Loucy (cell line): Measurements from ENCODE around the gene FREM2.

ENCODE experiments used
- EZH2phosphoT487 ChIP-seq: fragments of 200-600 bp; IDR thresholded peaks from 2 replicates; pipeline ENCODE4 v1.6.1; 2018; ENCODE audit warnings: antibody characterized with exemption, mild to moderate bottlenecking, moderate library complexity, borderline replicate concordance
- TF ChIP-seq, protein P1 (sequence below): fragments of 200-600 bp; sonication (generic); conservative IDR thresholded peaks from 2 replicates; pipeline ENCODE4 v1.5.1; 2014; ENCODE audit warnings: mild to moderate bottlenecking, antibody characterized with exemption, low read length

DNA sequence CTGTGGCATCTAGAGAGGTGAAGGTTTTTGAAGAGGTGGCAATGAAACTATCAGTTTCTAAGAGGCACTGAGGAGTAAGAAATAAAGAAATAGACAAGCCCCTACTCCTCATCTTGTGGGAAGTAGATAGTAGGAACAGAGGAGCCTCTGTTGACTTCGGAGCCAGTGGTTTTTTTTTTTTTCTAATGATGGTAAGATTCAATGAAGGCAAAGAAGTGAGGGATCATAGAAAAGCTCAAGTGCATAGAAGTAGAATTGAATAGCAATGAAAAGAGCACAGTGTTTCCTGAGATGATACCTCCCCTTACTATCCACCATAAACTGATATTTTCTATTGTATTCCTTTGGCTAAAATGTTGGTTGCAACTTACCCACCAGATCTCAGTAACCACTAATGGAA lies 46.3 kb downstream of the FREM2 start:
- TF ChIP-seq, protein P1, sequence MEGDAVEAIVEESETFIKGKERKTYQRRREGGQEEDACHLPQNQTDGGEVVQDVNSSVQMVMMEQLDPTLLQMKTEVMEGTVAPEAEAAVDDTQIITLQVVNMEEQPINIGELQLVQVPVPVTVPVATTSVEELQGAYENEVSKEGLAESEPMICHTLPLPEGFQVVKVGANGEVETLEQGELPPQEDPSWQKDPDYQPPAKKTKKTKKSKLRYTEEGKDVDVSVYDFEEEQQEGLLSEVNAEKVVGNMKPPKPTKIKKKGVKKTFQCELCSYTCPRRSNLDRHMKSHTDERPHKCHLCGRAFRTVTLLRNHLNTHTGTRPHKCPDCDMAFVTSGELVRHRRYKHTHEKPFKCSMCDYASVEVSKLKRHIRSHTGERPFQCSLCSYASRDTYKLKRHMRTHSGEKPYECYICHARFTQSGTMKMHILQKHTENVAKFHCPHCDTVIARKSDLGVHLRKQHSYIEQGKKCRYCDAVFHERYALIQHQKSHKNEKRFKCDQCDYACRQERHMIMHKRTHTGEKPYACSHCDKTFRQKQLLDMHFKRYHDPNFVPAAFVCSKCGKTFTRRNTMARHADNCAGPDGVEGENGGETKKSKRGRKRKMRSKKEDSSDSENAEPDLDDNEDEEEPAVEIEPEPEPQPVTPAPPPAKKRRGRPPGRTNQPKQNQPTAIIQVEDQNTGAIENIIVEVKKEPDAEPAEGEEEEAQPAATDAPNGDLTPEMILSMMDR, result no peak
- TF ChIP-seq EZH2phosphoT487, result no peak
